HG03469 (cell line): ENCODE measurements around the gene CASZ1.

Experiments used
- ATAC-seq: cut with Tn5 transposase; IDR thresholded peaks from one replicate; pipeline ENCODE4 v1.9.1; 2021; ENCODE audit warnings: mild to moderate bottlenecking, moderate library complexity, moderate number of reproducible peaks; ENCODE audit not compliant: unreplicated experiment

The CASZ1 gene

GRCh38 chr1:10755970-10756521 lies 40.4 kb downstream of the CASZ1 start:
- ATAC-seq, result no peak

GRCh38 chr1:10754568-10755329 lies 41.7 kb downstream of the CASZ1 start:
- no peak for ATAC-seq

- no peak for ATAC-seq
These were observed 43.1 kb downstream of the CASZ1 start for GRCh38 chr1:10753299-10753698.

GRCh38 chr1:10751561-10752085 lies 44.8 kb downstream of the CASZ1 start:
- no peak for ATAC-seq

- no peak for ATAC-seq
These were observed 45.3 kb downstream of the CASZ1 start for GRCh38 chr1:10751160-10751559.

- no peak for ATAC-seq
These were observed 50.5 kb downstream of the CASZ1 start for GRCh38 chr1:10745886-10746455.

GRCh38 chr1:10745383-10745782 lies 51.1 kb downstream of the CASZ1 start:
- ATAC-seq, result no peak

GRCh38 chr1:10744654-10745238 lies 51.7 kb downstream of the CASZ1 start:
- ATAC-seq, result no peak

- no peak for ATAC-seq
These were observed 52.4 kb downstream of the CASZ1 start for GRCh38 chr1:10744029-10744428.

- no peak for ATAC-seq
These were observed 54.8 kb downstream of the CASZ1 start for GRCh38 chr1:10741696-10742095.

GRCh38 chr1:10740123-10740522 lies 56.3 kb downstream of the CASZ1 start:
- ATAC-seq, result no peak

- ATAC-seq, result no peak
These were observed 56.9 kb downstream of the CASZ1 start for GRCh38 chr1:10739589-10739988.

- no peak for ATAC-seq
These were observed 58.1 kb downstream of the CASZ1 start for GRCh38 chr1:10738061-10739058.

GRCh38 chr1:10737651-10738050 lies 58.8 kb downstream of the CASZ1 start:
- ATAC-seq, result no peak

GRCh38 chr1:10736634-10737586 lies 59.5 kb downstream of the CASZ1 start:
- no peak for ATAC-seq

GRCh38 chr1:10735563-10736305 lies 60.7 kb downstream of the CASZ1 start:
- ATAC-seq, result no peak

GRCh38 chr1:10734962-10735544 lies 61.4 kb downstream of the CASZ1 start:
- ATAC-seq, result no peak

- no peak for ATAC-seq
These were observed 62.1 kb downstream of the CASZ1 start for GRCh38 chr1:10734375-10734774.
